ENCODE data around the gene CEP152. TPM values are rescaled to one million over a fixed set of nuclear protein-coding genes. Genes with fewer than 3 reads are reported as not detected.
A peak's percentile ranks its signal among the peaks of the same experiment; 100 is the strongest.

CEP152 gene
- total RNA-seq, 2 donors from 2014 or later = 3.3 to 6.5 TPM

DNA sequence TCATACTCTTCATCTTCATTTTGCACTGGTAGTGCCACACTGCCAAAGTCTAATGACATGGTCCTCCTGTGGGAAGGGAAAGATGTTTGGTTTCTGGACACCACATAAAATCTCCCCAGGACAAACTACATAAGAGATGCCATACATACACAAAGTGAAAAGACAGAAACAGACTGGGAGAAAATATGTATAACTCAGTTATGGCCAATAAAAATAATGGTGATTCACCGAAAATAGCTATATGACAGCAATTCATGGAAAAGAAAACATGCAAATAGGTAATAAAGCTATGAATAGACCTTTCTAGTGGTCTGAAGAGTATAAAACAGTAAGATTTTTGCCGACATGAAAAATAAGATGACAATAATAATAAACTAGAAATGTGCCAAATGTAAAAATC is 5.3 kb downstream of the CEP152 start:
- no peak overlapping the region for H3K4me3 ChIP-seq
- no peak for ATAC-seq (ENCODE audit: insufficient number of reproducible peaks, low FRiP score, low read depth)
- H3K4me1 ChIP-seq (ENCODE audit: control insufficient read depth in 1 of 2, low read depth in 2 of 2) = peaks cover 3 to 15% of the 10 kb centered on the region in 2 donors
- no peaks in the 10 kb centered on the region for H3K36me3 ChIP-seq
- no peak overlapping the region for H3K27ac ChIP-seq
- TF ChIP-seq, protein P1, sequence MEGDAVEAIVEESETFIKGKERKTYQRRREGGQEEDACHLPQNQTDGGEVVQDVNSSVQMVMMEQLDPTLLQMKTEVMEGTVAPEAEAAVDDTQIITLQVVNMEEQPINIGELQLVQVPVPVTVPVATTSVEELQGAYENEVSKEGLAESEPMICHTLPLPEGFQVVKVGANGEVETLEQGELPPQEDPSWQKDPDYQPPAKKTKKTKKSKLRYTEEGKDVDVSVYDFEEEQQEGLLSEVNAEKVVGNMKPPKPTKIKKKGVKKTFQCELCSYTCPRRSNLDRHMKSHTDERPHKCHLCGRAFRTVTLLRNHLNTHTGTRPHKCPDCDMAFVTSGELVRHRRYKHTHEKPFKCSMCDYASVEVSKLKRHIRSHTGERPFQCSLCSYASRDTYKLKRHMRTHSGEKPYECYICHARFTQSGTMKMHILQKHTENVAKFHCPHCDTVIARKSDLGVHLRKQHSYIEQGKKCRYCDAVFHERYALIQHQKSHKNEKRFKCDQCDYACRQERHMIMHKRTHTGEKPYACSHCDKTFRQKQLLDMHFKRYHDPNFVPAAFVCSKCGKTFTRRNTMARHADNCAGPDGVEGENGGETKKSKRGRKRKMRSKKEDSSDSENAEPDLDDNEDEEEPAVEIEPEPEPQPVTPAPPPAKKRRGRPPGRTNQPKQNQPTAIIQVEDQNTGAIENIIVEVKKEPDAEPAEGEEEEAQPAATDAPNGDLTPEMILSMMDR (IDR thresholded peaks at IDR 0.05) = no peak
- H3K9me3 ChIP-seq = no peaks in the 10 kb centered on the region
- no peaks in the 10 kb centered on the region for H3K27me3 ChIP-seq (replicated peaks; ENCODE audit: insufficient read depth)
- DNase-seq (ENCODE audit: low spot score) = no peak

DNA sequence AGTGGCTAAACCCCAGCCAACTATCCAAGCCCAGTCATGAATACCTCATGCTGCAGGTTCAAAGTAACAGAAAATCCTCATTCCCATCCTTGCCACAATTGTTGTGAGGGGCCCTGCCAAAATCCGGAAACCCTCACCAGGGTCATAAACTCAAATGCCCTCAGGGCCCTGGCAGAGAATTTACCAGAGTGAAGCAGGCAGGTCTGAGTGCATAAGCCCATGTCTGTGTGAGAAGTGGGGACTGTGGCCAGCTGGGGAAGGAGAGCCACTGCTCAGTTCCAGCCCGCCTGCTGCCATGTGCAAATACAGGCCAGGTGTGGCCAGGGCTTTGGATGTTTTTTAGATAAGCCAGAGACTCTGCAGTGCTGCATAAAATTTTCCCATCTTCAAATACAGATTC is 7.0 kb downstream of the CEP152 start:
- Histone ChIP-seq H3K4me3 (no peak overlapping the region), H3K4me1 (ENCODE audit: control insufficient read depth in 1 of 2, low read depth in 2 of 2) (peaks cover 0 to 7% of the 10 kb centered on the region in 2 donors), H3K27me3 (replicated peaks; ENCODE audit: insufficient read depth) (no peaks in the 10 kb centered on the region), H3K36me3 (no peaks in the 10 kb centered on the region), H3K27ac (no peak overlapping the region), H3K9me3 (no peaks in the 10 kb centered on the region)
- ATAC-seq (ENCODE audit: insufficient number of reproducible peaks, low FRiP score, low read depth) (no peak), DNase-seq (ENCODE audit: low spot score) (no peak)
- TF ChIP-seq, protein P1 (IDR thresholded peaks at IDR 0.05) = no peak

DNA sequence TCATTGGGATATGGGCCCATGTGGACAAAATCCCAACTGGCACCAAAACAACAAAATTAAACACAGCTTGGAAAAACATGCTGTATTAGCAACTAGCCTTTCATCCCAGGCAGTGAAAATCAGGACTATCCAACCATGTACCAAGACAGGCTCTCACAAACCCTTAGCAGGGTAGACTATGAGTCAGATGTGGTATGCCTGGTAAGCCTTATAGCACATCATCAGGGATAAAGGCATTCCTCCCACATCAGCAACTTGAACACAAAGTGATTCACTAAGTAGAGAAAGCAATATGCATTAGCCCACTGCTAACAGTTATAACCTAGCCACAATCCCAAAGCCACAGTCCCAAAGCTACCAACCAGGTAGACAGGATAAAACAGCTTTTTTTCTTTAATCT is 8.0 kb downstream of the CEP152 start:
- no peak overlapping the region for H3K27ac ChIP-seq
- ATAC-seq (ENCODE audit: insufficient number of reproducible peaks, low FRiP score, low read depth) = no peak
- no peaks in the 10 kb centered on the region for H3K27me3 ChIP-seq (replicated peaks; ENCODE audit: insufficient read depth)
- H3K4me1 ChIP-seq (ENCODE audit: control insufficient read depth in 1 of 2, low read depth in 2 of 2) = peaks cover 0 to 7% of the 10 kb centered on the region in 2 donors
- no peak overlapping the region for H3K4me3 ChIP-seq
- H3K36me3 ChIP-seq = no peaks in the 10 kb centered on the region
- no peaks in the 10 kb centered on the region for H3K9me3 ChIP-seq
- DNase-seq (ENCODE audit: low spot score) = no peak
- TF ChIP-seq, protein P1 (IDR thresholded peaks at IDR 0.05) = no peak

DNA sequence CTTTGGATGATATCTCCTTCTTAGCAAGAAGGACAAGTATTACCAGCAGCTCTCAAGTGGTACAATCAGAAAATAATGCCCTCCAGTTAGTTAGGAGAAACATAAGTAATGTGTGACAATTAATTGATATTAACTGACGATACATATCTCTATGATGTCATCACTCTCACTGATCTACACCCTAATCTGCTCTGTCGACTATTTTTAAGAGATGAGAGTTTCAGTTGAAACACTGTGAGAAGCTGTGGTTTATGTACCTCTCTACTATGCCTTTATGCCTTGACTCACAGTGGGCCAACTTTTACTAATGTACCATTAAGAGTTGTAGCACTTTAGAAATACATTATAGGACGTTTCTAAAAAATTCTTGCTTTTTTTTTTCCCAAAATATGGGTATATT is 8.6 kb downstream of the CEP152 start:
- no peak for DNase-seq (ENCODE audit: low spot score)
- no peaks in the 10 kb centered on the region for H3K9me3 ChIP-seq
- no peaks in the 10 kb centered on the region for H3K27me3 ChIP-seq (replicated peaks; ENCODE audit: insufficient read depth)
- no peaks in the 10 kb centered on the region for H3K36me3 ChIP-seq
- peaks cover 0 to 7% of the 10 kb centered on the region in 2 donors for H3K4me1 ChIP-seq (ENCODE audit: control insufficient read depth in 1 of 2, low read depth in 2 of 2)
- TF ChIP-seq, protein P1 (IDR thresholded peaks at IDR 0.05) = no peak
- H3K27ac ChIP-seq = no peak overlapping the region
- no peak overlapping the region for H3K4me3 ChIP-seq
- ATAC-seq (ENCODE audit: insufficient number of reproducible peaks, low FRiP score, low read depth) = no peak

DNA sequence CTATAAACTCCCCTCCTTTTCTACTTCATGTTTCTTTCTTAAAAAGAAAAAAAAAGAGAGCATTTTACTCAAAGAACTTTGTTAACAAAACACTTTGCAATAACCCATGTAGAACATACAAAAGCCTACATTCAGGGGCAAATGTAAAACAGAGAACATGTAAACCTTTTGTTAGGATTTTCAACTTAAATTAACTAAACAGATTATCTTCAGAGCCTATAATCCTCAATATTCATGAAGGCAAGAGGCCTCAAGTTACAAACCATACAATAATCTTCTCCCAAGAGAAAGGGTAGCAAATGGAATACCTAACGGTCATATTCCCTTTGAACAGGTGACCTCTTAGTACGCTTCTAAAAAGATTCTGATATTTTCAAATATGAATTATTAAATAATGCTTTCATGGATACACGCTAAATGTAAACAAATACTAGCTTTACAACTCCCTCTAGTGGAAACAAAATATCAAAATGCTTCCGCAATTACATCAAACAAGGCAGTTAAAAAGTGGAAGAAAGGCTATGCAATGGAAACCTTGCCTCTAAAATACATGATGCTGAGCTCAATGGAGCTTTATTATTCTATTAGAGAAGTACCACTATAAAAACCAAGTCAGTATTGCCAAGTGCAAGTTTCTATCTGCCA is 9.9 kb downstream of the CEP152 start:
- no peak overlapping the region for H3K4me3 ChIP-seq
- no peak overlapping the region for H3K27ac ChIP-seq
- TF ChIP-seq, protein P1 (IDR thresholded peaks at IDR 0.05) = peak; percentile 40
- H3K9me3 ChIP-seq = no peaks in the 10 kb centered on the region
- no peaks in the 10 kb centered on the region for H3K36me3 ChIP-seq
- DNase-seq (ENCODE audit: low spot score) (no peak), ATAC-seq (ENCODE audit: insufficient number of reproducible peaks, low FRiP score, low read depth) (no peak)
- H3K4me1 ChIP-seq (ENCODE audit: control insufficient read depth in 1 of 2, low read depth in 2 of 2) = peaks cover 0 to 3% of the 10 kb centered on the region in 2 donors
- no peaks in the 10 kb centered on the region for H3K27me3 ChIP-seq (replicated peaks; ENCODE audit: insufficient read depth)
